Endodermal cell (in vitro differentiated cells): ENCODE data around the gene ZNF511. TPM values are rescaled to one million over a fixed set of nuclear protein-coding genes. Genes with fewer than 3 reads are reported as not detected.
A peak's percentile ranks its signal among the peaks of the same experiment; 100 is the strongest.

Experiments
- DNase-seq: peaks from one replicate; pipeline ENCODE4 v3.0.0-alpha.2; 2017
- H3K27ac ChIP-seq: 2 replicates; pipeline ENCODE4 v1.5.1; 2013; ENCODE audit warnings: mild to moderate bottlenecking, low read depth, low read length, moderate library complexity
- H3K27me3 ChIP-seq: 2 replicates; pipeline ENCODE4 v1.6.1; 2013; ENCODE audit warnings: mild to moderate bottlenecking, low read length, moderate library complexity; ENCODE audit not compliant: insufficient read depth, control insufficient read depth, poor library complexity, severe bottlenecking
- H3K36me3 ChIP-seq: 2 replicates; pipeline ENCODE4 v1.7.0; 2013; ENCODE audit warnings: mild to moderate bottlenecking, low read length, moderate library complexity; ENCODE audit not compliant: control insufficient read depth, insufficient read depth
- H3K4me1 ChIP-seq: one replicate; pipeline ENCODE4 v1.7.0; 2013; ENCODE audit warnings: low read length; ENCODE audit not compliant: control insufficient read depth, insufficient read depth
- H3K4me3 ChIP-seq: 2 replicates; pipeline ENCODE4 v1.5.1; 2013; ENCODE audit warnings: mild to moderate bottlenecking, low read length, moderate library complexity
- H3K9ac ChIP-seq: 2 replicates; pipeline ENCODE4 v1.6.1; 2013; ENCODE audit warnings: mild to moderate bottlenecking, low read length, moderate library complexity; ENCODE audit not compliant: poor library complexity, severe bottlenecking; ENCODE audit errors: extremely low read depth
- H3K9me3 ChIP-seq: 2 replicates; pipeline ENCODE4 v1.6.1; 2013; ENCODE audit warnings: mild to moderate bottlenecking, low read length, moderate library complexity; ENCODE audit not compliant: control insufficient read depth
- H3K27ac Mint-ChIP-seq: 2 replicates; pipeline ENCODE4 v1.8.0; 2020; ENCODE audit warnings: mixed read lengths
- H3K27me3 Mint-ChIP-seq: 2 replicates; pipeline ENCODE4 v1.8.0; 2021; ENCODE audit warnings: mild to moderate bottlenecking, mixed read lengths; ENCODE audit not compliant: insufficient read depth
- H3K36me3 Mint-ChIP-seq: 2 replicates; pipeline ENCODE4 v1.8.0; 2020; ENCODE audit warnings: low read depth, mixed read lengths
- H3K4me1 Mint-ChIP-seq: 2 replicates; pipeline ENCODE4 v1.8.0; 2020; ENCODE audit warnings: mixed read lengths
- H3K4me3 Mint-ChIP-seq: 2 replicates; pipeline ENCODE4 v1.8.0; 2020; ENCODE audit warnings: mild to moderate bottlenecking, moderate library complexity, mixed read lengths
- H3K9me3 Mint-ChIP-seq: 2 replicates; pipeline ENCODE4 v1.8.0; 2020; ENCODE audit warnings: mild to moderate bottlenecking, mixed read lengths
- WGBS, 2 experiments: methylation state at CpG; one replicate each; pipeline versions ENCODE4 v1.1.5 to v1.1.7; 2013; ENCODE audit warnings: missing lambda C conversion rate in 2 of 2, mixed read lengths in 1 of 2; ENCODE audit not compliant: insufficient coverage in 1 of 2, insufficient read length in 1 of 2; 5-methylcytosine and 5-hydroxymethylcytosine counted together
- total RNA-seq, 2 donors: library from RNA; stranded (reverse); fragmentation: NEBNext Ultra II Directional in 1 of 2; extraction: Animal tissue kit (Norgen Biotek cat#: 25700) in 1 of 2; gene quantifications; 2 replicates in 1 of 2; 3 replicates in 1 of 2; pipeline ENCODE4 v1.2.1, GENCODE V29; 2021
- TF ChIP-seq, protein P1 (sequence below): fragments of 200-600 bp; sonication (generic); conservative IDR thresholded peaks from 2 replicates; pipeline ENCODE4 v1.5.0; 2021; ENCODE audit warnings: antibody characterized with exemption, mild to moderate bottlenecking

ZNF511 gene
- total RNA-seq, 2 donors from 2014 or later = 48.1 to 57.6 TPM

DNA sequence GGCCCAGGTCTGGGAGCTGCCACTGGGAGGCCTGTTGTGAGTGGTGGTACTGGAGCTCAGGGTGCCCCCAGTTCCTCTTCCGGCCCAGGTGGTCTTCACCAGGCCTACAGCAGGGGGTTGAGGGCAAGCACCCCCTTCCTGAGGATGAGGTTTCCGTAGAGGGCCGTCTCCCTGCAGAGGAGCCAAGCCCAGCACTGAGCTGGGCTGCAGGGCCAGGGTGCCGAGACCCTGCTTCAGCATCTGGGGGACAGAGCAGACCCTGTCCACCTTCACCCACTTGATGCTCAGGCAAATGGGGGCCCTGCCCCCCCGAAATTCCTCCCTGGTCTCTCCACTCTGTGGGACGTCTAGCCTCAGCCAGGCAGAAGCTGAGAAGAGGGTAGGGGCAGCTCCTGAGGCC lies 46.6 kb downstream of the ZNF511 start:
- TF ChIP-seq, protein P1, sequence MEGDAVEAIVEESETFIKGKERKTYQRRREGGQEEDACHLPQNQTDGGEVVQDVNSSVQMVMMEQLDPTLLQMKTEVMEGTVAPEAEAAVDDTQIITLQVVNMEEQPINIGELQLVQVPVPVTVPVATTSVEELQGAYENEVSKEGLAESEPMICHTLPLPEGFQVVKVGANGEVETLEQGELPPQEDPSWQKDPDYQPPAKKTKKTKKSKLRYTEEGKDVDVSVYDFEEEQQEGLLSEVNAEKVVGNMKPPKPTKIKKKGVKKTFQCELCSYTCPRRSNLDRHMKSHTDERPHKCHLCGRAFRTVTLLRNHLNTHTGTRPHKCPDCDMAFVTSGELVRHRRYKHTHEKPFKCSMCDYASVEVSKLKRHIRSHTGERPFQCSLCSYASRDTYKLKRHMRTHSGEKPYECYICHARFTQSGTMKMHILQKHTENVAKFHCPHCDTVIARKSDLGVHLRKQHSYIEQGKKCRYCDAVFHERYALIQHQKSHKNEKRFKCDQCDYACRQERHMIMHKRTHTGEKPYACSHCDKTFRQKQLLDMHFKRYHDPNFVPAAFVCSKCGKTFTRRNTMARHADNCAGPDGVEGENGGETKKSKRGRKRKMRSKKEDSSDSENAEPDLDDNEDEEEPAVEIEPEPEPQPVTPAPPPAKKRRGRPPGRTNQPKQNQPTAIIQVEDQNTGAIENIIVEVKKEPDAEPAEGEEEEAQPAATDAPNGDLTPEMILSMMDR = no peak

DNA sequence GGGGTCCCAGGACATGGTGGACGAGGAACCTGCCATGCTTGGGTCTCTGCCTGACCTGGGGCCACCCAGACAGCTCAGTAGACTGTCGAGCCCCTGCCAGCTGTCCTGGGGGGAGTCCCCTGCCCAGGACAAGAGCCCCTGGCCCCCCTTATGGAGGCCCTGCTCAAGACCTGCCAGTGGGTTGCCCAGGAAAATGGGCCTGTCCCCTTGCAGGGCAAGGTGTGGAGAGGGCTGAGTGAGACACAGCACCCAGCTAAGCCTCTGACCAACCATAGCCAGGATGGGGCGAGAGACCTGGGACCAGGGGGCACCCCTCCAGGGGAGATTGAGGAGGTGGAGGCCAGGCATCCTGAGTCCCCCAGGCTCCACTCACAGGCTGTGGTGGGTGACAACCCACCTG lies 47.3 kb downstream of the ZNF511 start:
- WGBS, 2 experiments = 80 to 93% methylated on average over 1 to 3 of the region's 3 CpGs
- Histone ChIP-seq H3K4me1 (peaks cover 13% of the 10 kb centered on the region), H3K36me3 (peaks cover 14% of the 10 kb centered on the region), H3K9ac (no peak overlapping the region), H3K4me3 (peak overlapping the region; percentile 83), H3K27ac (no peak overlapping the region), H3K9me3 (no peaks in the 10 kb centered on the region), H3K27me3 (no peaks in the 10 kb centered on the region)
- Mint-ChIP-seq H3K27me3 (peaks cover 4% of the 10 kb centered on the region), H3K9me3 (no peaks in the 10 kb centered on the region), H3K36me3 (peaks cover 3% of the 10 kb centered on the region), H3K4me3 (peak overlapping the region; percentile 73), H3K4me1 (peaks cover 8% of the 10 kb centered on the region), H3K27ac (no peak overlapping the region)
- DNase-seq = no peak
- TF ChIP-seq, protein P1 = no peak

More for the DNA sequence above, 46.6 kb downstream of the ZNF511 start:
- no peak overlapping the region for H3K4me3 ChIP-seq
- Mint-ChIP-seq H3K9me3 (no peaks in the 10 kb centered on the region), H3K4me3 (no peak overlapping the region), H3K36me3 (peaks cover 3% of the 10 kb centered on the region), H3K4me1 (peaks cover 7% of the 10 kb centered on the region), H3K27ac (no peak overlapping the region), H3K27me3 (peaks cover 3% of the 10 kb centered on the region)
- DNase-seq = no peak
- peaks cover 12% of the 10 kb centered on the region for H3K4me1 ChIP-seq
- WGBS, 2 experiments = 87 to 100% methylated on average over 4 to 6 of the region's 6 CpGs
- H3K27me3 ChIP-seq = no peaks in the 10 kb centered on the region
- H3K36me3 ChIP-seq = peaks cover 14% of the 10 kb centered on the region
- H3K9ac ChIP-seq = no peak overlapping the region
- H3K27ac ChIP-seq = no peak overlapping the region
- no peaks in the 10 kb centered on the region for H3K9me3 ChIP-seq

DNA sequence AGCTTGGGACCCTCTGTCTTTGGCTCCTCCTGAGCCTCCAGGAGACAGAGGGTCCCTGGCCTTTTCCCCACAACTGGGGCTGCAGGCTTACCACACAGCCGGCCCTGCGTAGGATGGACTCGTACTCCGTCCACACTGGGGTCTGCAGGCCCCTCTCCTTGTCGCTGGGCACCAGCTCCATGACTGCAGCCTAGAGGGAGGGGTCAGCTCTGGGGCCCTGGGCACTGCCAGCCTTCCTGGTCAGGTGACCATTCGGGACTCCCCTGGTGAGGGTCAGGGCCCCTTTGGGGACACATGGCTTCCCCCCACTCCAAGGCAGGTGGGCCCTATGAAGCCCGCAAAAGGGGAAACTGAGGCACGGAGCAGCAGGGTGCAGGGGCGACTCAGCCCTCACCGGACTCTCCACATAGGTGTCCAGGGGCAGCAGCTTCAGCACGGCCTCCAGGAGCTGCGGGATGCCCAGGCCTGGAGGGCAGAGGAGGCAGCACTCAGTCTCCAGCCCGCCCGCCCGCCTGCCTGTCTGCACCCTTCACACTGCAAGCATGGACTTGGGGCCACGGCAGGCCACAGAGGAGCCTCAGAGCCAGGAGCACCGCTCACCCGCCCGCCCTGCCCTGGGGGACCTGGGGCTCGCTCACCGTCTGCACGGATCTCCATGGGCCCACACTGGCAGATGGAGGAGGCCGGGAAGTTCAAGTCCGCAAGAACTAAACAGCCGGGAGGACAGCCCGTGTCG lies 48.0 kb downstream of the ZNF511 start:
- Mint-ChIP-seq H3K27ac (no peak overlapping the region), H3K4me1 (peaks cover 8% of the 10 kb centered on the region), H3K4me3 (peak overlapping the region; percentile 73), H3K36me3 (peaks cover 7% of the 10 kb centered on the region), H3K27me3 (peaks cover 4% of the 10 kb centered on the region), H3K9me3 (no peaks in the 10 kb centered on the region)
- 37 to 44% methylated on average over 13 to 27 of the region's 27 CpGs for WGBS, 2 experiments
- Histone ChIP-seq H3K9me3 (no peaks in the 10 kb centered on the region), H3K4me3 (peak overlapping the region; percentile 83), H3K36me3 (peaks cover 14% of the 10 kb centered on the region), H3K27ac (no peak overlapping the region), H3K4me1 (peaks cover 13% of the 10 kb centered on the region), H3K27me3 (no peaks in the 10 kb centered on the region), H3K9ac (peak overlapping the region; percentile 73)
- TF ChIP-seq, protein P1 = no peak
- no peak for DNase-seq
